SK-N-SH (cell line): Measurements from ENCODE around the gene BMI1. TPM values are rescaled to one million over a fixed set of nuclear protein-coding genes. Genes with fewer than 3 reads are reported as not detected.

Experiments used
- CHD2 ChIP-seq: fragments of 150-350 bp; IDR thresholded peaks from 2 replicates; pipeline ENCODE4 v1.6.1; 2018; ENCODE audit warnings: low read length; ENCODE audit not compliant: partially characterized antibody
- EZH2phosphoT487 ChIP-seq: fragments of 200-600 bp; sonication (generic); IDR thresholded peaks from 2 replicates; pipeline ENCODE4 v1.6.1; 2017; ENCODE audit warnings: low read depth, mixed run types, mild to moderate bottlenecking, antibody characterized with exemption, moderate library complexity, borderline replicate concordance
- FOSL2 ChIP-seq: IDR thresholded peaks from 2 replicates; pipeline ENCODE4 v1.4.0; 2012; ENCODE audit warnings: low read depth, mild to moderate bottlenecking, moderate library complexity, borderline replicate concordance
- FOXJ3 ChIP-seq: sonication (generic); formaldehyde crosslinking; IDR thresholded peaks from 2 replicates; pipeline ENCODE4 v1.5.1; 2020; ENCODE audit warnings: mild to moderate bottlenecking, missing genetic modification reagents
- FOXM1 ChIP-seq: IDR thresholded peaks from 2 replicates; pipeline ENCODE4 v1.4.0; 2012; ENCODE audit warnings: low read depth, mild to moderate bottlenecking
- IRF3 ChIP-seq: fragments of 150-350 bp; IDR thresholded peaks from 2 replicates; pipeline ENCODE4 v1.6.1; 2016; ENCODE audit warnings: mild to moderate bottlenecking, low read depth, low read length
- JUND ChIP-seq: IDR thresholded peaks from 2 replicates; pipeline ENCODE4 v1.4.0; 2012
- MAX ChIP-seq: IDR thresholded peaks from 2 replicates; pipeline ENCODE4 v1.4.0; 2012; ENCODE audit warnings: low read depth
- MEF2A ChIP-seq: IDR thresholded peaks from 2 replicates; pipeline ENCODE4 v1.4.0; 2012; ENCODE audit warnings: low read depth, borderline replicate concordance
- NFIC ChIP-seq: IDR thresholded peaks from 2 replicates; pipeline ENCODE4 v1.4.0; 2012; ENCODE audit warnings: borderline replicate concordance
- NRF1 ChIP-seq: IDR thresholded peaks from 2 replicates; pipeline ENCODE4 v1.6.1; 2012; ENCODE audit warnings: low read depth, mild to moderate bottlenecking, low read length
- PBX3 ChIP-seq: IDR thresholded peaks from 2 replicates; pipeline ENCODE4; 2012
- RAD21 ChIP-seq: IDR thresholded peaks from 2 replicates; pipeline ENCODE4 v1.6.1; 2012; ENCODE audit warnings: mild to moderate bottlenecking, low read length
- RCOR1 ChIP-seq: fragments of 150-350 bp; IDR thresholded peaks from 2 replicates; pipeline ENCODE4 v1.6.1; 2017; ENCODE audit warnings: antibody characterized with exemption, low read length
- SMC3 ChIP-seq: IDR thresholded peaks from 2 replicates; pipeline ENCODE4 v1.6.1; 2012; ENCODE audit warnings: low read depth, low read length, improper control_type of control experiment
- TAF1 ChIP-seq: IDR thresholded peaks from 2 replicates; pipeline ENCODE4 v1.6.1; 2012; ENCODE audit warnings: low read depth, mild to moderate bottlenecking, low read length, moderate library complexity, borderline replicate concordance
- TCF12 ChIP-seq: IDR thresholded peaks from 2 replicates; pipeline ENCODE4 v1.4.0; 2012
- TEAD4 ChIP-seq: IDR thresholded peaks from 2 replicates; pipeline ENCODE4 v1.4.0; 2012; ENCODE audit warnings: mild to moderate bottlenecking, borderline replicate concordance; ENCODE audit not compliant: insufficient read depth
- USF2 ChIP-seq: fragments of 150-350 bp; IDR thresholded peaks from 2 replicates; pipeline ENCODE4 v1.6.1; 2017; ENCODE audit warnings: antibody characterized with exemption, low read length, low read depth, borderline replicate concordance
- YY1 ChIP-seq: IDR thresholded peaks from 2 replicates; pipeline ENCODE4 v1.4.0; 2012; ENCODE audit warnings: low read depth, mild to moderate bottlenecking
- polyA plus RNA-seq, 3 experiments: library from polyadenylated mRNA; depleted of rRNA; stranded (reverse); fragments of >200 nt; gene quantifications; 2 replicates each; pipeline ENCODE4 v1.2.3, GENCODE V29; 2012

Gene BMI1
- polyA plus RNA-seq, 1 of the 3 experiments (the other 2 are of a cell fraction): 15.5 TPM

- TF ChIP-seq MAX: peak; percentile 66; the same call in 1 of the 2 replicates
- 0 out of 2 replicates have a peak, but pooled peaks have one; percentile 36 for TF ChIP-seq RCOR1
- TF ChIP-seq IRF3: no peak
- TF ChIP-seq CHD2: no peak
- TF ChIP-seq EZH2phosphoT487: no peak
- TF ChIP-seq RAD21: no peak
- TF ChIP-seq NFIC: 0 out of 2 replicates have a peak, but pooled peaks have one; percentile 10
- no peak for TF ChIP-seq JUND
- no peak for TF ChIP-seq FOSL2
- TF ChIP-seq NRF1: peak; percentile 94
- TF ChIP-seq FOXJ3 (CRISPR knock-in tag): no peak
- TF ChIP-seq TCF12: no peak
- peak; percentile 32; the same call in 1 of the 2 replicates for TF ChIP-seq YY1
- TF ChIP-seq TEAD4: no peak
- TF ChIP-seq MEF2A: no peak
- TF ChIP-seq SMC3: no peak
- no peak for TF ChIP-seq PBX3
- no peak for TF ChIP-seq USF2
- no peak for TF ChIP-seq FOXM1
- TF ChIP-seq TAF1: peak; percentile 20
These were observed 19.7 kb downstream of the BMI1 start (continued) for GRCh38 chr10:22340329-22341189.
